Measurements from ENCODE around the gene GJA4.

Gene GJA4

GRCh38 chr1:34781071-34781843 lies 11.5 kb upstream of the GJA4 start, which contains the start of gene GJB3:
GJB3 (plus strand) TSS chr1:34781214; CDS start chr1:34784763, 3,549 bp downstream.
- no peak for DNase-seq (ENCODE audit: low read depth)
- no peak for TF ChIP-seq CTCF (IDR thresholded peaks at IDR 0.05; ENCODE audit: insufficient read depth, low read depth, low read length, missing control alignments)
- no peak within 1 kb of the TSS for H3K4me3 ChIP-seq (ENCODE audit: low read depth, low read length)

DNA sequence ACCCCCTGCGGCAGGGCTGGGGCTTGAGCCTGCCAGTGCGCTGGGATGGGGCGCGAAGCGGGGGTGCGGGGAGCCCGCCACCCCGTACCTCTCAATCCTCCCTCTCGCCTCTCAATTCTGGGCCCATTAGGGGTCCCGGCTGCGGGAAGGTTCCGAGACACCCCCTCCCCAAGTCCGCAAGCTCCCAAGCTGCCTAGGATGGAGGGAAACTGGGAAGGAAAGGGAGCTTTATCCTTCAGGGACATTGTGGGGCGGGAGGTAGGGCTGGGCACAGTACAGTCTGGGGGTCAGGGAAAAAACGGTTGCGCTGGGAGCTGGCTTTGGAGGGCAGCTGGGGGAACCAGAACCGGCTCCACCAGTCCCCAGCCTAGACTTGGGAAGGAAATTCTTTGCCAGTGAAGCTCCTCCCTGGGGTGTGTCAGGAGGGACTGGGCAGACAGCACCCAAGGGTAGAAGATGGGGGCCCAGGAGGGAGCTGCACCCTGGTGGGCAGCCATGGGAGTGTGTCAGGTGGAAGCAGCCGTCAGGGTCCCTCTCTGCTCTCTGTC lies 10.9 kb upstream of the GJA4 start:
- no peak overlapping the region for H3K4me3 ChIP-seq (ENCODE audit: low read depth, low read length)
- no peak for TF ChIP-seq CTCF (IDR thresholded peaks at IDR 0.05; ENCODE audit: insufficient read depth, low read depth, low read length, missing control alignments)
- DNase-seq (ENCODE audit: low read depth), result no peak

- DNase-seq (ENCODE audit: low read depth), result no peak
- no peak for TF ChIP-seq CTCF (IDR thresholded peaks at IDR 0.05; ENCODE audit: insufficient read depth, low read depth, low read length, missing control alignments)
Observed at GRCh38 chr1:34784751-34785221, 8.0 kb upstream of the GJA4 start.

GRCh38 chr1:34785231-34785874 lies 7.4 kb upstream of the GJA4 start:
- DNase-seq (ENCODE audit: low read depth), result no peak
- TF ChIP-seq CTCF (IDR thresholded peaks at IDR 0.05; ENCODE audit: insufficient read depth, low read depth, low read length, missing control alignments), result no peak
- H3K4me3 ChIP-seq (ENCODE audit: low read depth, low read length), result no peak overlapping the region

More at GRCh38 chr1:34784751-34785221, 8.0 kb upstream of the GJA4 start:
- H3K4me3 ChIP-seq (ENCODE audit: low read depth, low read length), result no peak overlapping the region

GRCh38 chr1:34785875-34786470 lies 6.8 kb upstream of the GJA4 start:
- no peak for DNase-seq (ENCODE audit: low read depth)
- no peak for TF ChIP-seq CTCF (IDR thresholded peaks at IDR 0.05; ENCODE audit: insufficient read depth, low read depth, low read length, missing control alignments)
- no peak overlapping the region for H3K4me3 ChIP-seq (ENCODE audit: low read depth, low read length)

DNA sequence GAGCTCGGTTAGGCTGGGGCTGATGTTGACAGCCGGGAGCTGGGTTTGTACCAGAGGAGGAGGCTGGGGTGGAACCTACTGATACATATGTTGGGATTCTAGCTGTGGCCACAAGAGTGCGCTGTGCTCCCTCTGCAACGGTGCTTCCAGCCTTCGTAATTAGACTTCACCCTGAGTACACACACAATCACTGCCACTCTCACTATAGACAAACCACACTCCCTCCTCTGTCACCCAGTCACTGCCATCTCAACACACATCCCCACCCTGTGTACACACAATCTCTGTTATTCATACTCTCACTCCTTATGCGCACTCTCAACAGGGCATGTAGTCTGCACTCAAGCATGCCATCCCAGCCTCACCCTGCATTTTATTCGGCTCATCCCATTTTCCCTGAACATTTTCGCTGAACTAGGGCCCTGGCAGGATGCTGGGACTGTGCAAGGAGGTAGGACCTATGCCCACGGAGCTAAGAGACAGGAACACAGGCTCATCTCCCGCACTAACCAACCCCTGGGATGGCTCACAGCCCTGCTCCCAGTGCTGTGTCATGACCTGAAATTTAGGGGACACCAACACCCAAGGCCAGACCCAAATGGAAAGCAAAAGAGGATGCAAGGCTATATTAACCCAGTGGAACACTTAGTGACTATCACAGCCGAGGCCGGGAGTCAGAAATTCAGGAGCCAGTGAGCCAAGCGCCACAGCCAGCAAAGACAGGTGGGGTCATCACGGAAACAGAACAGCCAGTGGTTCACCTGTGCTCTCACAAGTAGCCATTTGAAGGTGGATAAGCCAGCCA lies 6.1 kb upstream of the GJA4 start:
- no peak overlapping the region for H3K4me3 ChIP-seq (ENCODE audit: low read depth, low read length)
- peak; percentile 93 for TF ChIP-seq CTCF (IDR thresholded peaks at IDR 0.05; ENCODE audit: insufficient read depth, low read depth, low read length, missing control alignments)
- DNase-seq (ENCODE audit: low read depth), result peak; percentile 79

Measured in GM12865 (cell line).